ENCODE measurements around the gene IQCK. TPM values are rescaled to one million over a fixed set of nuclear protein-coding genes. Genes with fewer than 3 reads are reported as not detected.

Gene IQCK
- total RNA-seq, 1 experiment from 2014 or later = 15.5 TPM

DNA sequence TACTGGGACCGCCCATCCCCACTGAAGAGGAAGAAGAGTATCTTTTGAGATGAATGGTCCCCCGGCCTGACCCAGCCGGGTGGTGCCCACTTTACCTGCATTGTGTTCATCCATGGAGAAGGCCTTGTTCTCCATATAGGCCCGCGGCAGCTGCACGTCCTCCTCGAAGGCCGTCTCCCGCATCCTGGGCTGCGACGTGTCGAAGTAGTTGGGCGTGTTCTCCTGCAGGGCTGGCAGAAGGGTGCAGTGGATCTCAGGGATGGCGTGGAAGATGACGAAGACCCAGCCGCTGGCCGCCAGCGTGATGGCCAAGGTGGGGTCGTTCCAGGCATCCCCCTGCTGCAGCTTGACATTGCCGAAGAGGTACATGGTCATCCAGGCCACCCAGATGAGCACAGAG, 153.7 kb downstream of the IQCK start:
- intact Hi-C loops (cut with micrococcal nuclease; ENCODE audit: unreplicated experiment) = no loop called here
- no peaks in the 10 kb centered on the region for H3K27me3 ChIP-seq (ENCODE audit: control insufficient read depth, insufficient read depth, low read length)
- no peak overlapping the region for H3K27ac ChIP-seq (ENCODE audit: low read length)
- in situ Hi-C loops (cut with HindIII; ENCODE audit: low pct_unique_long_range_greater_than_20kb, low sequenced_read_pairs) = no loop called here
- TF ChIP-seq SIN3A (IDR thresholded peaks at IDR 0.05; ENCODE audit: borderline replicate concordance, insufficient read depth, low read depth, low read length) (no peak), POLR2AphosphoS5 (IDR thresholded peaks at IDR 0.05; ENCODE audit: low read depth, low read length) (no peak)
- TF ChIP-seq, protein P1, sequence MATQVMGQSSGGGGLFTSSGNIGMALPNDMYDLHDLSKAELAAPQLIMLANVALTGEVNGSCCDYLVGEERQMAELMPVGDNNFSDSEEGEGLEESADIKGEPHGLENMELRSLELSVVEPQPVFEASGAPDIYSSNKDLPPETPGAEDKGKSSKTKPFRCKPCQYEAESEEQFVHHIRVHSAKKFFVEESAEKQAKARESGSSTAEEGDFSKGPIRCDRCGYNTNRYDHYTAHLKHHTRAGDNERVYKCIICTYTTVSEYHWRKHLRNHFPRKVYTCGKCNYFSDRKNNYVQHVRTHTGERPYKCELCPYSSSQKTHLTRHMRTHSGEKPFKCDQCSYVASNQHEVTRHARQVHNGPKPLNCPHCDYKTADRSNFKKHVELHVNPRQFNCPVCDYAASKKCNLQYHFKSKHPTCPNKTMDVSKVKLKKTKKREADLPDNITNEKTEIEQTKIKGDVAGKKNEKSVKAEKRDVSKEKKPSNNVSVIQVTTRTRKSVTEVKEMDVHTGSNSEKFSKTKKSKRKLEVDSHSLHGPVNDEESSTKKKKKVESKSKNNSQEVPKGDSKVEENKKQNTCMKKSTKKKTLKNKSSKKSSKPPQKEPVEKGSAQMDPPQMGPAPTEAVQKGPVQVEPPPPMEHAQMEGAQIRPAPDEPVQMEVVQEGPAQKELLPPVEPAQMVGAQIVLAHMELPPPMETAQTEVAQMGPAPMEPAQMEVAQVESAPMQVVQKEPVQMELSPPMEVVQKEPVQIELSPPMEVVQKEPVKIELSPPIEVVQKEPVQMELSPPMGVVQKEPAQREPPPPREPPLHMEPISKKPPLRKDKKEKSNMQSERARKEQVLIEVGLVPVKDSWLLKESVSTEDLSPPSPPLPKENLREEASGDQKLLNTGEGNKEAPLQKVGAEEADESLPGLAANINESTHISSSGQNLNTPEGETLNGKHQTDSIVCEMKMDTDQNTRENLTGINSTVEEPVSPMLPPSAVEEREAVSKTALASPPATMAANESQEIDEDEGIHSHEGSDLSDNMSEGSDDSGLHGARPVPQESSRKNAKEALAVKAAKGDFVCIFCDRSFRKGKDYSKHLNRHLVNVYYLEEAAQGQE (IDR thresholded peaks at IDR 0.05; ENCODE audit: insufficient read depth in 1 of 2, low read depth in 2 of 2, low read length in 1 of 2) = no peak
- TF ChIP-seq, protein P2, sequence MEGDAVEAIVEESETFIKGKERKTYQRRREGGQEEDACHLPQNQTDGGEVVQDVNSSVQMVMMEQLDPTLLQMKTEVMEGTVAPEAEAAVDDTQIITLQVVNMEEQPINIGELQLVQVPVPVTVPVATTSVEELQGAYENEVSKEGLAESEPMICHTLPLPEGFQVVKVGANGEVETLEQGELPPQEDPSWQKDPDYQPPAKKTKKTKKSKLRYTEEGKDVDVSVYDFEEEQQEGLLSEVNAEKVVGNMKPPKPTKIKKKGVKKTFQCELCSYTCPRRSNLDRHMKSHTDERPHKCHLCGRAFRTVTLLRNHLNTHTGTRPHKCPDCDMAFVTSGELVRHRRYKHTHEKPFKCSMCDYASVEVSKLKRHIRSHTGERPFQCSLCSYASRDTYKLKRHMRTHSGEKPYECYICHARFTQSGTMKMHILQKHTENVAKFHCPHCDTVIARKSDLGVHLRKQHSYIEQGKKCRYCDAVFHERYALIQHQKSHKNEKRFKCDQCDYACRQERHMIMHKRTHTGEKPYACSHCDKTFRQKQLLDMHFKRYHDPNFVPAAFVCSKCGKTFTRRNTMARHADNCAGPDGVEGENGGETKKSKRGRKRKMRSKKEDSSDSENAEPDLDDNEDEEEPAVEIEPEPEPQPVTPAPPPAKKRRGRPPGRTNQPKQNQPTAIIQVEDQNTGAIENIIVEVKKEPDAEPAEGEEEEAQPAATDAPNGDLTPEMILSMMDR (IDR thresholded peaks at IDR 0.05) = no peak
- ATAC-seq = no peak
- ChIA-PET CTCF (no interaction called here), POLR2A (no interaction called here)
- no TSS peak for BruUV-seq (replicated peaks)
- no peaks in the 10 kb centered on the region for H3K9me3 ChIP-seq (ENCODE audit: control insufficient read depth, insufficient read depth, low read depth, low read length)
- no peaks in the 10 kb centered on the region for H3K36me3 ChIP-seq (ENCODE audit: control insufficient read depth, insufficient read depth, low read length)
- H3K4me3 ChIP-seq (ENCODE audit: low read depth in 2 of 2, low read length in 2 of 2) = no peak overlapping the region
- DNase-seq (ENCODE audit: low read depth, low spot score) = no peak
- no peaks in the 10 kb centered on the region for H3K4me1 ChIP-seq (ENCODE audit: control insufficient read depth, insufficient read depth, low read length)

DNA sequence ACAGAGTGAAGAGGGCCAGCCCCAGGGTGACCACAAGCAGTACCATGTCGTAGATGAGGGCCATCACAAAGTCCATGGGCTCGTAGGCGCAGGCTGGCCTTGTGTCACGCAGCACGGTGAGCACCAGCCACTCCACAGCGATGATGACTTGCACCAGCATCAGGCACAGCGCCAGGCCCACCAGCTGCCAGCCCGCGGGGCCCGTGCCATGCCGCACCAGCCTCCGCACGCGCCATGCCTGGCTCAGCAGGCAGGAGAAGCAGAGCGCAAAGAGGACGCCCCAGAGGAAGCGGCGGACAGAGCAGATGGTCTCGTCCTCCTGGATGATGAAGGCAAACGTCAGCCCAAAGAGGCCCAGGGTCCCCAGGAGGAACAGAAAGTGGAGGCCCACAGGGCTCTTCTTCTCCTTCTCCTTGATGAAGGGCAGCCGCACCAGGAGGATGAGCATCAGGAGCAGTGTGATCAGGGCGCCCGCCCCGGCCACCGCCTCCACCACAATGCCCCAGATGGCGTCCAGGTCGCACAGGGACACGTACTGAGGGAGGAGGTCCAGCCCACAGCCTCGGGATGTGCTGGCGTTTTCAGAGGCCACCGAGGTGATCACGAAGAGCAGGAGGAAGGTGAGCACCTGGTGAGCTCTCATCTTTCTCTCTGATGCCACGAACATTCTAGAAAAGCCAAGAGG, 154.2 kb downstream of the IQCK start:
- ChIA-PET POLR2A (interaction anchor here (0.9 kb wide), 1 partner anchor 154 kb away, joined by 3 read pairs; the partner anchor contains the start of gene IQCK), CTCF (no interaction called here)
- in situ Hi-C loops (cut with HindIII; ENCODE audit: low pct_unique_long_range_greater_than_20kb, low sequenced_read_pairs) = no loop called here
- TF ChIP-seq TCF7L2 (IDR thresholded peaks at IDR 0.05; ENCODE audit: low read depth, low read length) (no peak), POLR2AphosphoS5 (IDR thresholded peaks at IDR 0.05; ENCODE audit: low read depth, low read length) (no peak), SIN3A (IDR thresholded peaks at IDR 0.05; ENCODE audit: borderline replicate concordance, insufficient read depth, low read depth, low read length) (no peak)
- TF ChIP-seq, protein P2 (IDR thresholded peaks at IDR 0.05) = no peak
- TF ChIP-seq, protein P1 (IDR thresholded peaks at IDR 0.05; ENCODE audit: insufficient read depth in 1 of 2, low read depth in 2 of 2, low read length in 1 of 2) = no peak
- Histone ChIP-seq H3K27ac (ENCODE audit: low read length) (no peak overlapping the region), H3K9me3 (ENCODE audit: control insufficient read depth, insufficient read depth, low read depth, low read length) (no peaks in the 10 kb centered on the region), H3K27me3 (ENCODE audit: control insufficient read depth, insufficient read depth, low read length) (no peaks in the 10 kb centered on the region), H3K4me1 (ENCODE audit: control insufficient read depth, insufficient read depth, low read length) (no peaks in the 10 kb centered on the region), H3K36me3 (ENCODE audit: control insufficient read depth, insufficient read depth, low read length) (no peaks in the 10 kb centered on the region), H3K4me3 (ENCODE audit: low read depth in 2 of 2, low read length in 2 of 2) (no peak overlapping the region)
- intact Hi-C loops (cut with micrococcal nuclease; ENCODE audit: unreplicated experiment) = no loop called here
- ATAC-seq (no peak), DNase-seq (ENCODE audit: low read depth, low spot score) (no peak)
- BruUV-seq (replicated peaks) = no TSS peak

Data from Panc1 (cell line).